ENCODE results near the gene MZT2B. TPM values are rescaled to one million over a fixed set of nuclear protein-coding genes. Genes with fewer than 3 reads are reported as not detected.
A peak's percentile ranks its signal among the peaks of the same experiment; 100 is the strongest.
"Not testable (repeated sequence)": the region's sequence is repeated elsewhere in the genome, so short reads cannot be mapped to it uniquely, and the experiment has no call there.

Gene MZT2B
- total and polyA plus RNA-seq, 2 of the 13 experiments (the other 11 are each of a cell fraction or from before 2014, with no cell fraction given): 253 to 410 TPM

DNA sequence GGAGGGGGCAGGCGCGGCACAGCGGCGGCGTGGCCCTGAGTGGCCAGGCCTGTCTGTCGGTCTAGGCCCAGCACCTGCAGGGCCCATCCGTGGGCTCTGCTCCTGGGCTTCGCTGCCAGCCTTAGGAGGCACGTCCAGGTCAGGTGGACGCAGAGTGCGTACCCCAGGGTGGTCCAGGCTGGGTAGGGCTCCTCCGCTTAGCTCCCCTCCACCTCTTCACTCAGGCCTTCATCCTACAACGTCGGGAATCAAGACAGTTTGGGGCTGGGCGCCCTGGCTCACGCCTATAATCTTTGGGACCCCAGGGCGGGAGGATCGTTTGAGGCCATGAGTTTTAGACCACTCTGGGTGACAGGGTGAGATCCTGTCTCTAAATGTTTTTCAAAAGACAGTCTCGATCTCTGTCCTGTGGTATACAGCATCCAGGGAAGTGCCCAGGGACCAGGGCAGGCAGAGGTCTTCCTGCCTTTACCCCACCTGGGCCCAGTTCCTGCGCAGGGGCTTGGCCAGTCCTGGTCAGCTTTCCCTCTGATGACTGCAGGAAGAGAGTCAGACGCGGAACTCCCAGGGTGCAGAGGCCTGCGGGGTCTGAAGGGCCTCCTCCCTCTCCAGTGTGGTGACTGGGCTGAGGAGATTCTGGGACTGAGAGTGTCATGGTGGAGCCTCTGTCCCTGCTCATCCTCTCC is 907 bp downstream of the MZT2B start:
- CTCF ChIA-PET (ENCODE audit: low intra/inter-chr PET ratio, low total read pairs): interaction anchor here (1.6 to 1.8 kb wide), 2 partner anchors 145 to 150 kb away, joined by 5 to 19 read pairs; no protein-coding TSS in a partner anchor
- peak overlapping the region; percentile 65 for H3K27ac ChIP-seq (ENCODE audit: extremely low read length, insufficient read depth, low read length)
- not testable (repeated sequence) for H2AFZ ChIP-seq (ENCODE audit: low read length); DNase-seq (ENCODE audit: low spot score); H3K9me3 ChIP-seq (ENCODE audit: low read length); H3K27me3 ChIP-seq (ENCODE audit: control insufficient read depth in 1 of 2, insufficient read depth in 2 of 2, low read length in 2 of 2); H4K20me1 ChIP-seq (ENCODE audit: insufficient read depth, low read length); BruUV-seq (replicated peaks); H3K36me3 ChIP-seq (replicated peaks in 1 of 2; ENCODE audit: control insufficient read depth in 1 of 2, insufficient read depth in 2 of 2, low read length in 2 of 2)
- POLR2A ChIA-PET: interaction anchor here (0.9 to 1.6 kb wide), 2 partner anchors 154 to 160 kb away, joined by 3 to 7 read pairs; partner anchors contain the start of gene IMP4
- WGBS (ENCODE audit: low lambda C conversion rate): 0% methylated on average over 5 of the region's 23 CpGs
- intact Hi-C loops (cut with micrococcal nuclease; ENCODE audit: unreplicated experiment) (loop anchor here (1.0 kb wide), 1 partner anchor 149 kb away; no protein-coding TSS in a partner anchor), in situ Hi-C loops (cut with HindIII; ENCODE audit: extremely low pct_ligation_motif_present, low pct_unique_long_range_greater_than_20kb) (loop anchor here (5.0 to 25.0 kb wide), 2 partner anchors 149 to 1304 kb away; partner anchors contain the start of genes MZT2A and TUBA3D)
- peak overlapping the region; percentile 86 for H3K4me2 ChIP-seq (ENCODE audit: low read depth, low read length)
- FAIRE-seq: peak; percentile 30
- peaks cover 44% of the 10 kb centered on the region for H3K4me1 ChIP-seq (ENCODE audit: insufficient read depth, low read length)
- peaks cover 56% of the 10 kb centered on the region for H3K79me2 ChIP-seq (ENCODE audit: insufficient read depth, low read length)
- peak overlapping the region; percentile 61 to 99 (median 97) for H3K4me3 ChIP-seq (replicated peaks in 1 of 3; ENCODE audit: insufficient read depth in 1 of 3, low read depth in 2 of 3, low read length in 3 of 3)
- peak overlapping the region; percentile 99 for H3K9ac ChIP-seq (ENCODE audit: insufficient read depth, low read depth, low read length)
- peak; percentile 35 for ATAC-seq
- TF ChIP-seq SAP130 (CRISPR knock-in tag; IDR thresholded peaks at IDR 0.05; ENCODE audit: low read depth) (peak; percentile 17; the same call in 1 of the 2 replicates), GABPB1 (CRISPR knock-in tag; IDR thresholded peaks at IDR 0.05) (peak; percentile 21; the same call in 1 of the 2 replicates), ZNF879 (CRISPR knock-in tag; IDR thresholded peaks at IDR 0.05) (0 out of 2 replicates have a peak, but pooled peaks have one; percentile 39), ZNF317 (CRISPR knock-in tag; IDR thresholded peaks at IDR 0.05) (peak; percentile 46; the same call in 1 of the 2 replicates), MEF2D (CRISPR knock-in tag; IDR thresholded peaks at IDR 0.05) (0 out of 2 replicates have a peak, but pooled peaks have one; percentile 9), NFATC3 (CRISPR knock-in tag; IDR thresholded peaks at IDR 0.05) (0 out of 2 replicates have a peak, but pooled peaks have one; percentile 44), ZNF501 (CRISPR knock-in tag; IDR thresholded peaks at IDR 0.05) (0 out of 2 replicates have a peak, but pooled peaks have one; percentile 20), KLF15 (CRISPR knock-in tag; IDR thresholded peaks at IDR 0.05; ENCODE audit: borderline replicate concordance) (0 out of 2 replicates have a peak, but pooled peaks have one; percentile 32), POLR2G (IDR thresholded peaks at IDR 0.05; ENCODE audit: low read depth, low read length) (peak; percentile 46; the same call in 1 of the 2 replicates), HIVEP1 (CRISPR knock-in tag; IDR thresholded peaks at IDR 0.05) (0 out of 2 replicates have a peak, but pooled peaks have one; percentile 21), KLF6 (CRISPR knock-in tag; IDR thresholded peaks at IDR 0.05) (0 out of 2 replicates have a peak, but pooled peaks have one; percentile 13)
- TF ChIP-seq, protein P1, sequence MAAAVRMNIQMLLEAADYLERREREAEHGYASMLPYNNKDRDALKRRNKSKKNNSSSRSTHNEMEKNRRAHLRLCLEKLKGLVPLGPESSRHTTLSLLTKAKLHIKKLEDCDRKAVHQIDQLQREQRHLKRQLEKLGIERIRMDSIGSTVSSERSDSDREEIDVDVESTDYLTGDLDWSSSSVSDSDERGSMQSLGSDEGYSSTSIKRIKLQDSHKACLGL (CRISPR knock-in tag; IDR thresholded peaks at IDR 0.05): peak; percentile 48
- TF ChIP-seq, protein P2, sequence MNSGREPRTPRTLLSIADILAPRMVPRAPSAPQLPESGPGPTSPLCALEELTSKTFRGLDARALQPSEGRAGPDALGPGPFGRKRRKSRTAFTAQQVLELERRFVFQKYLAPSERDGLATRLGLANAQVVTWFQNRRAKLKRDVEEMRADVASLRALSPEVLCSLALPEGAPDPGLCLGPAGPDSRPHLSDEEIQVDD (CRISPR knock-in tag; IDR thresholded peaks at IDR 0.05; ENCODE audit: borderline replicate concordance): peak; percentile 23; the same call in 1 of the 2 replicates
- TF ChIP-seq, protein P3, sequence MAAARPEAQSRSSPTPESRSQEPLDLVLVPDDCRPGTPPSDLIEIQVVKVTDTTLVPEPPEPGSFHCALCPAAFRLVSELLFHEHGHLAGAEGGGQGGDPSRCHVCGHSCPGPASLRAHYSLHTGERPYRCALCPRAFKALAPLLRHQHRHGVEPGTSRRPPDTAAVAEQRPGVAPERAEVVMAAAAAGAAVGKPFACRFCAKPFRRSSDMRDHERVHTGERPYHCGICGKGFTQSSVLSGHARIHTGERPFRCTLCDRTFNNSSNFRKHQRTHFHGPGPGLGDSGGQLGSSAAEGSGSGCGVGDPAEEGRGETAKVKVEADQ (CRISPR knock-in tag; IDR thresholded peaks at IDR 0.05; ENCODE audit: borderline replicate concordance): 0 out of 2 replicates have a peak, but pooled peaks have one; percentile 30

Measured in HepG2 (cell line).